HepG2 (cell line): ENCODE measurements around the gene CDC37L1. TPM values are rescaled to one million over a fixed set of nuclear protein-coding genes. Genes with fewer than 3 reads are reported as not detected.

Source experiments
- CBX5 ChIP-seq: sonication (generic); formaldehyde crosslinking; IDR thresholded peaks from 2 replicates; pipeline ENCODE4 v1.4.0; 2020; ENCODE audit warnings: missing genetic modification reagents, borderline replicate concordance
- GRHL1 ChIP-seq: sonication (generic); formaldehyde crosslinking; conservative IDR thresholded peaks from 2 replicates; pipeline ENCODE4 v1.8.0; 2022; ENCODE audit warnings: missing genetic modification reagents
- RFXAP ChIP-seq: sonication (generic); formaldehyde crosslinking; IDR thresholded peaks from 2 replicates; pipeline ENCODE4 v1.4.0; 2020; ENCODE audit warnings: missing genetic modification reagents, borderline replicate concordance
- SOX5 ChIP-seq: IDR thresholded peaks from 2 replicates; pipeline ENCODE4 v1.6.1; 2016; ENCODE audit warnings: borderline replicate concordance
- SP5 ChIP-seq: IDR thresholded peaks from 2 replicates; pipeline ENCODE4 v1.6.1; 2016; ENCODE audit warnings: low read depth, borderline replicate concordance
- SRSF1 ChIP-seq: fragments of 200-400 bp; formaldehyde crosslinking; optimal IDR thresholded peaks from 2 replicates; pipeline ENCODE3; 2017; ENCODE audit warnings: mild to moderate bottlenecking, low read depth, low read length, moderate library complexity
- YEATS4 ChIP-seq: sonication (generic); formaldehyde crosslinking; IDR thresholded peaks from 2 replicates; pipeline ENCODE4 v1.4.0; 2020; ENCODE audit warnings: missing genetic modification reagents, borderline replicate concordance
- ZNF160 ChIP-seq: sonication (generic); formaldehyde crosslinking; IDR thresholded peaks from 2 replicates; pipeline ENCODE4 v1.8.0; 2022; ENCODE audit warnings: mild to moderate bottlenecking, inconsistent platforms, missing genetic modification reagents
- ZNF251 ChIP-seq: sonication (generic); formaldehyde crosslinking; IDR thresholded peaks from 2 replicates; pipeline ENCODE4 v1.9.0; 2021; ENCODE audit warnings: mild to moderate bottlenecking, missing genetic modification reagents
- ZNF318 ChIP-seq: sonication (generic); formaldehyde crosslinking; IDR thresholded peaks from 2 replicates; pipeline ENCODE4 v1.4.0; 2020; ENCODE audit warnings: mild to moderate bottlenecking, missing genetic modification reagents
- ZNF546 ChIP-seq: sonication (generic); formaldehyde crosslinking; conservative IDR thresholded peaks from 2 replicates; pipeline ENCODE4 v1.8.1; 2023; ENCODE audit warnings: mild to moderate bottlenecking, missing genetic modification reagents
- ZNF605 ChIP-seq: sonication (generic); formaldehyde crosslinking; IDR thresholded peaks from 2 replicates; pipeline ENCODE4 v1.8.0; 2022; ENCODE audit warnings: mild to moderate bottlenecking, missing genetic modification reagents
- polyA plus RNA-seq, 8 experiments: library from polyadenylated mRNA; depleted of rRNA in 3 of 8; stranded (reverse) in 7 of 8; unstranded in 1 of 8; fragments of >200 nt; fragmentation: Illumina TruSeq in 4 of 8; extraction: Trizol in 4 of 8; gene quantifications; 2 replicates each; pipeline versions ENCODE4 v1.2.1 to v1.2.3, GENCODE V29; 2011 to 2016; ENCODE audit warnings: low read depth in 4 of 8, missing spikeins in 1 of 8, mixed read lengths in 1 of 8; ENCODE audit not compliant: insufficient read depth in 1 of 8
- total RNA-seq, 5 experiments: library from RNA; depleted of rRNA; stranded (reverse); fragments of >200 nt; fragmentation: Illumina TruSeq; extraction: Trizol; gene quantifications; 2 replicates each; pipeline ENCODE4 v1.2.3, GENCODE V29; 2016; ENCODE audit warnings: low read depth in 1 of 5
- TF ChIP-seq, protein P1 (sequence below): fragments of 450-650 bp; IDR thresholded peaks from 2 replicates; pipeline ENCODE4 v1.6.1; 2016
- TF ChIP-seq, protein P2 (sequence below): sonication (generic); formaldehyde crosslinking; IDR thresholded peaks from 2 replicates; pipeline ENCODE4 v1.4.0; 2020; ENCODE audit warnings: missing genetic modification reagents

Gene CDC37L1
- total and polyA plus RNA-seq, 2 of the 13 experiments (the other 11 are each of a cell fraction or from before 2014, with no cell fraction given) = 5.5 to 17.0 TPM

DNA sequence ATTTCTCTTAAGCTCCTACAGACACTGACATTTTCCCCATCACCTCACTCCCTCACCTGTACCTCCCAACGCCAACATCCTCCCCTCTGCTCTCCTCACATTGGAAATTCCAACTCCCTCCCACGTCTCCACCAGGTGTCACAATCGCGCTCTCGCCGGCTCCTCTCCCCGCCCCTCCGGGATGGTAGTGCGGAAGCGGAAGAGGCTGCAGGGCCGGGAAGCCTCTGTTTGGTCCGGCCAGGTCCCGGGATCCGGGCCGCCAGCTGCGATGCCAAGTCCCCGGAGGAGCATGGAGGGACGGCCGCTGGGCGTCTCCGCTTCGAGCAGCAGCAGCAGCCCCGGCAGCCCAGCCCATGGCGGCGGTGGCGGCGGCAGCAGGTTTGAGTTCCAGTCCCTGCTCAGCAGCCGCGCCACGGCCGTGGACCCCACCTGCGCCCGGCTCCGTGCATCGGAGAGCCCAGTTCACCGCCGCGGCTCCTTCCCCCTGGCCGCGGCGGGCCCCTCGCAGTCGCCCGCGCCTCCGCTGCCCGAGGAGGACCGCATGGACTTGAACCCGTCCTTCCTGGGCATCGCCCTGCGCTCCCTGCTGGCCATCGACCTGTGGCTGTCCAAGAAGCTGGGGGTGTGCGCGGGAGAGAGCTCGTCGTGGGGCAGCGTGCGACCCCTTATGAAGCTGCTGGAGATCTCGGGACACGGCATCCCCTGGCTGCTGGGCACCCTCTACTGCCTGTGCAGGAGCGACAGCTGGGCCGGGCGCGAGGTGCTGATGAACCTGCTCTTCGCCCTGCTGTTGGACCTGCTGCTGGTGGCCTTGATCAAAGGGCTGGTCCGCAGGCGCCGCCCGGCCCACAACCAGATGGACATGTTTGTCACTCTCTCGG, 17.0 kb upstream of the CDC37L1 start, which contains the start of gene PLPP6 (continued):
- TF ChIP-seq, protein P1, sequence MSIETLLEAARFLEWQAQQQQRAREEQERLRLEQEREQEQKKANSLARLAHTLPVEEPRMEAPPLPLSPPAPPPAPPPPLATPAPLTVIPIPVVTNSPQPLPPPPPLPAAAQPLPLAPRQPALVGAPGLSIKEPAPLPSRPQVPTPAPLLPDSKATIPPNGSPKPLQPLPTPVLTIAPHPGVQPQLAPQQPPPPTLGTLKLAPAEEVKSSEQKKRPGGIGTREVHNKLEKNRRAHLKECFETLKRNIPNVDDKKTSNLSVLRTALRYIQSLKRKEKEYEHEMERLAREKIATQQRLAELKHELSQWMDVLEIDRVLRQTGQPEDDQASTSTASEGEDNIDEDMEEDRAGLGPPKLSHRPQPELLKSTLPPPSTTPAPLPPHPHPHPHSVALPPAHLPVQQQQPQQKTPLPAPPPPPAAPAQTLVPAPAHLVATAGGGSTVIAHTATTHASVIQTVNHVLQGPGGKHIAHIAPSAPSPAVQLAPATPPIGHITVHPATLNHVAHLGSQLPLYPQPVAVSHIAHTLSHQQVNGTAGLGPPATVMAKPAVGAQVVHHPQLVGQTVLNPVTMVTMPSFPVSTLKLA = no peak
- TF ChIP-seq, protein P2, sequence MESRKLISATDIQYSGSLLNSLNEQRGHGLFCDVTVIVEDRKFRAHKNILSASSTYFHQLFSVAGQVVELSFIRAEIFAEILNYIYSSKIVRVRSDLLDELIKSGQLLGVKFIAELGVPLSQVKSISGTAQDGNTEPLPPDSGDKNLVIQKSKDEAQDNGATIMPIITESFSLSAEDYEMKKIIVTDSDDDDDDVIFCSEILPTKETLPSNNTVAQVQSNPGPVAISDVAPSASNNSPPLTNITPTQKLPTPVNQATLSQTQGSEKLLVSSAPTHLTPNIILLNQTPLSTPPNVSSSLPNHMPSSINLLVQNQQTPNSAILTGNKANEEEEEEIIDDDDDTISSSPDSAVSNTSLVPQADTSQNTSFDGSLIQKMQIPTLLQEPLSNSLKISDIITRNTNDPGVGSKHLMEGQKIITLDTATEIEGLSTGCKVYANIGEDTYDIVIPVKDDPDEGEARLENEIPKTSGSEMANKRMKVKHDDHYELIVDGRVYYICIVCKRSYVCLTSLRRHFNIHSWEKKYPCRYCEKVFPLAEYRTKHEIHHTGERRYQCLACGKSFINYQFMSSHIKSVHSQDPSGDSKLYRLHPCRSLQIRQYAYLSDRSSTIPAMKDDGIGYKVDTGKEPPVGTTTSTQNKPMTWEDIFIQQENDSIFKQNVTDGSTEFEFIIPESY (CRISPR knock-in tag) = no peak
- TF ChIP-seq CBX5 (CRISPR knock-in tag) (0 out of 2 replicates have a peak, but pooled peaks have one; percentile 66), ZNF605 (CRISPR knock-in tag) (peak; percentile 89), SP5 (CRISPR knock-in tag) (peak; percentile 85), ZNF546 (CRISPR knock-in tag) (peak; percentile 71; the same call in 1 of the 2 replicates), SOX5 (CRISPR knock-in tag) (peak; percentile 43; the same call in 1 of the 2 replicates), ZNF160 (CRISPR knock-in tag) (peak; percentile 65; the same call in 1 of the 2 replicates), RFXAP (CRISPR knock-in tag) (peak; percentile 64; the same call in 1 of the 2 replicates), ZNF251 (CRISPR knock-in tag) (no peak), ZNF318 (CRISPR knock-in tag) (no peak), GRHL1 (CRISPR knock-in tag) (no peak), SRSF1 (peak; percentile 68), YEATS4 (peak; percentile 94)
